Neural crest cell (in vitro differentiated cells): ENCODE measurements around the gene COL4A4. TPM values are rescaled to one million over a fixed set of nuclear protein-coding genes. Genes with fewer than 3 reads are reported as not detected.

ENCODE experiments used
- DNase-seq: peaks from one replicate; pipeline ENCODE4 v3.0.0; 2021; ENCODE audit warnings: low read depth, mixed read lengths, low spot score
- H3K27ac Mint-ChIP-seq: one replicate; pipeline ENCODE4 v1.8.0; 2021; ENCODE audit warnings: mild to moderate bottlenecking, mixed read lengths; ENCODE audit not compliant: unreplicated experiment
- H3K27me3 Mint-ChIP-seq: 2 replicates; pipeline ENCODE4 v1.8.0; 2021; ENCODE audit warnings: low read depth, mild to moderate bottlenecking, mixed read lengths
- H3K36me3 Mint-ChIP-seq: 2 replicates; pipeline ENCODE4 v1.8.0; 2021; ENCODE audit warnings: low read depth, mild to moderate bottlenecking, mixed read lengths
- H3K4me1 Mint-ChIP-seq: 2 replicates; pipeline ENCODE4 v1.8.0; 2021; ENCODE audit warnings: mixed read lengths
- H3K4me3 Mint-ChIP-seq: one replicate; pipeline ENCODE4 v1.8.0; 2021; ENCODE audit warnings: mild to moderate bottlenecking, mixed read lengths
- H3K9me3 Mint-ChIP-seq: 2 replicates; pipeline ENCODE4 v1.8.0; 2021; ENCODE audit warnings: mixed read lengths
- CTCF ChIP-seq: fragments of 200-600 bp; sonication (generic); conservative IDR thresholded peaks from 2 replicates; pipeline ENCODE4 v1.5.0; 2021; ENCODE audit warnings: antibody characterized with exemption, mild to moderate bottlenecking
- total RNA-seq: library from RNA; stranded (reverse); gene quantifications from 2 replicates; pipeline ENCODE4 v1.2.1, GENCODE V29; 2021

The COL4A4 gene
- total RNA-seq, 1 donor from 2014 or later: 0.19 TPM

GRCh38 chr2:227057743-227058447, 106.1 kb downstream of the COL4A4 start:
- Mint-ChIP-seq H3K36me3 (no peaks in the 10 kb centered on the region), H3K27ac (no peak overlapping the region), H3K27me3 (no peaks in the 10 kb centered on the region), H3K9me3 (no peaks in the 10 kb centered on the region), H3K4me1 (no peaks in the 10 kb centered on the region), H3K4me3 (no peak overlapping the region)
- DNase-seq: no peak
- TF ChIP-seq CTCF: no peak

DNA sequence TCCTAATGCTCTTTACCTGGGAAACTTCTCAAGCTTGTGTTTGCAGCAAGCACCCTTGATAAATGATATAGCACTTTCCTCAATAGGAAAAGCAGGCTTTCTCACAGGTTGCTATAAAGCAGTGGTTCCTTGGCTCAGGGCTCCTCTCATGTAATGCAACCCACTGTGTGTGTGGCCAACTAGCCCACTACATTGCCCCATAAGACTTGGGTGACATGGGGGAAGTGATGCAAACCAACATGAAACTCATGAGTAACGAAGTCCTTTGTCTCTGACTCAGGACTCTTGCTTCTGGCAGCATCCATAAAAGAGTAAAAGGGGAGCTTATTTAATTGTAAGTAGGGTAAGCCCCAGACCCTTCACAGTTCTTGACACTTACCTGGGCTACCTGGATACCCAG, 106.9 kb downstream of the COL4A4 start:
- no peak for DNase-seq
- no peak for TF ChIP-seq CTCF
- H3K4me1 Mint-ChIP-seq: no peaks in the 10 kb centered on the region

GRCh38 chr2:227054006-227054405, 110.0 kb downstream of the COL4A4 start:
- Mint-ChIP-seq H3K27ac (no peak overlapping the region), H3K4me3 (no peak overlapping the region), H3K27me3 (no peaks in the 10 kb centered on the region), H3K9me3 (no peaks in the 10 kb centered on the region), H3K36me3 (no peaks in the 10 kb centered on the region), H3K4me1 (no peaks in the 10 kb centered on the region)
- no peak for TF ChIP-seq CTCF
- DNase-seq: no peak

More for the DNA sequence above, 106.9 kb downstream of the COL4A4 start:
- H3K27me3 Mint-ChIP-seq: no peaks in the 10 kb centered on the region
- no peaks in the 10 kb centered on the region for H3K9me3 Mint-ChIP-seq
- H3K27ac Mint-ChIP-seq: no peak overlapping the region
- H3K4me3 Mint-ChIP-seq: no peak overlapping the region
- H3K36me3 Mint-ChIP-seq: no peaks in the 10 kb centered on the region

GRCh38 chr2:227052879-227053278, 111.1 kb downstream of the COL4A4 start:
- TF ChIP-seq CTCF: no peak
- H3K4me3 Mint-ChIP-seq: no peak overlapping the region
- no peaks in the 10 kb centered on the region for H3K36me3 Mint-ChIP-seq
- H3K27ac Mint-ChIP-seq: no peak overlapping the region
- no peaks in the 10 kb centered on the region for H3K9me3 Mint-ChIP-seq
- DNase-seq: no peak
- no peaks in the 10 kb centered on the region for H3K4me1 Mint-ChIP-seq
- H3K27me3 Mint-ChIP-seq: no peaks in the 10 kb centered on the region

DNA sequence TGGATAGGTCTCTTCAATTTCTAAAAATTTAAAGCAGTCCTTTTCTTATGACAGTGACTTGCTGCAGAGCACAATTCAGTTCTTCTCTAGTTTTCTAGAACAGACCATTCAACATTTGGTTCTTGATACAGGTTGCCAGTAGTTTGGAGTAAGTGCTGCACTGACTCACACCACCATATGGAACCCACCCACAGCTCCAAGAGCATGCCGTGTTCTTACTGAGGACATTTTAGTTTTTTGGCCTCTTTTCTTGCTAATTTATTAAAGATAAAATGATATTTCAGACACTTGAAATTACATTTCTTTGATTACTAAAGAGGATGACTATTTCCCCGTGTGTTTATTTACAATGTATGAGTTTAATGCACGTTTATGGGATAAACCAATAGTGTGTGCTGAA, 120.0 kb downstream of the COL4A4 start:
- Mint-ChIP-seq H3K27me3 (no peaks in the 10 kb centered on the region), H3K36me3 (no peaks in the 10 kb centered on the region), H3K4me3 (no peak overlapping the region), H3K4me1 (no peaks in the 10 kb centered on the region), H3K9me3 (no peaks in the 10 kb centered on the region), H3K27ac (no peak overlapping the region)
- no peak for TF ChIP-seq CTCF
- DNase-seq: no peak
